T-helper 17 cell (primary cell): ENCODE data around the gene PPP1R37. TPM values are rescaled to one million over a fixed set of nuclear protein-coding genes. Genes with fewer than 3 reads are reported as not detected.
"Not testable (repeated sequence)": the region's sequence is repeated elsewhere in the genome, so short reads cannot be mapped to it uniquely, and the experiment has no call there.

ENCODE experiments used
- ATAC-seq: fragments of 150-1000 bp; cut with Tn5 transposase; 2 replicates; pipeline ENCODE4 v1.10.0; 2021; ENCODE audit warnings: mild to moderate bottlenecking, moderate library complexity
- DNase-seq, 3 donors: peaks; one replicate each; pipeline versions ENCODE4 v3.0.0 to v3.0.0-alpha.2; 2020 to 2021
- H3K9me3 ChIP-seq: one replicate; pipeline ENCODE4 v1.7.0; 2013; ENCODE audit warnings: low read length, mild to moderate bottlenecking; ENCODE audit not compliant: control insufficient read depth, poor library complexity, severe bottlenecking
- H3K27ac Mint-ChIP-seq: one replicate; pipeline ENCODE4 v1.8.0; 2022; ENCODE audit warnings: mild to moderate bottlenecking, moderate library complexity, mixed read lengths
- H3K27me3 Mint-ChIP-seq: one replicate; pipeline ENCODE4 v1.8.0; 2022; ENCODE audit warnings: mixed read lengths
- H3K36me3 Mint-ChIP-seq: one replicate; pipeline ENCODE4 v1.8.0; 2022; ENCODE audit warnings: low read depth, mixed read lengths
- H3K4me1 Mint-ChIP-seq: one replicate; pipeline ENCODE4 v1.8.0; 2022; ENCODE audit warnings: mild to moderate bottlenecking, mixed read lengths
- H3K4me3 Mint-ChIP-seq: one replicate; pipeline ENCODE4 v1.8.0; 2022; ENCODE audit warnings: mild to moderate bottlenecking, moderate library complexity, mixed read lengths
- total RNA-seq, 4 donors: library from RNA in 2 of 4; stranded (reverse) in 2 of 4; gene quantifications; one replicate each; pipeline ENCODE4 v1.2.3 and lab custom pipeline; 2022 to 2026

The PPP1R37 gene
- total RNA-seq, 2 donors from 2014 or later = 15.2 to 20.9 TPM

DNA sequence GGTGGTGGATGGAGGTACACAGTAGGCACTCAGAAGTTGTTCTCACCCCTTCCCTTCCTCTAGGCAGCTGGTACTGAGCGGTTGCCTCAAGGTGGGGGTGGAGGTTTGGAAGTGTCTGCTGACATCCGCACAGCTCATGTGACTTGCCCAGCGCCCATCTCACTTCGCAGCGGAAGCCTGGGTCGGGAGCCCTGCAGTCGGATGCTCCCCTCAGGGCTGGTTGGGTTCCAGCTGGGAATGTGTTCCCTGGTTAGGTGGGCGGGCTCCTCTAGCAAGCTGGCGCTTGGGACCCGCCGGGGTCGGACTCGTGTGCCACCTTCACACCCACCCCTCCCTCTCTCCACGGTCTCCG, 10.2 kb downstream of the PPP1R37 start:
- Mint-ChIP-seq H3K27me3 (no peaks in the 10 kb centered on the region), H3K4me1 (peaks cover 46% of the 10 kb centered on the region), H3K4me3 (peak overlapping the region; percentile 62), H3K27ac (peak overlapping the region; percentile 85), H3K36me3 (no peaks in the 10 kb centered on the region)
- ATAC-seq (peak; percentile 91), DNase-seq (no peak)
- H3K9me3 ChIP-seq = no peaks in the 10 kb centered on the region

DNA sequence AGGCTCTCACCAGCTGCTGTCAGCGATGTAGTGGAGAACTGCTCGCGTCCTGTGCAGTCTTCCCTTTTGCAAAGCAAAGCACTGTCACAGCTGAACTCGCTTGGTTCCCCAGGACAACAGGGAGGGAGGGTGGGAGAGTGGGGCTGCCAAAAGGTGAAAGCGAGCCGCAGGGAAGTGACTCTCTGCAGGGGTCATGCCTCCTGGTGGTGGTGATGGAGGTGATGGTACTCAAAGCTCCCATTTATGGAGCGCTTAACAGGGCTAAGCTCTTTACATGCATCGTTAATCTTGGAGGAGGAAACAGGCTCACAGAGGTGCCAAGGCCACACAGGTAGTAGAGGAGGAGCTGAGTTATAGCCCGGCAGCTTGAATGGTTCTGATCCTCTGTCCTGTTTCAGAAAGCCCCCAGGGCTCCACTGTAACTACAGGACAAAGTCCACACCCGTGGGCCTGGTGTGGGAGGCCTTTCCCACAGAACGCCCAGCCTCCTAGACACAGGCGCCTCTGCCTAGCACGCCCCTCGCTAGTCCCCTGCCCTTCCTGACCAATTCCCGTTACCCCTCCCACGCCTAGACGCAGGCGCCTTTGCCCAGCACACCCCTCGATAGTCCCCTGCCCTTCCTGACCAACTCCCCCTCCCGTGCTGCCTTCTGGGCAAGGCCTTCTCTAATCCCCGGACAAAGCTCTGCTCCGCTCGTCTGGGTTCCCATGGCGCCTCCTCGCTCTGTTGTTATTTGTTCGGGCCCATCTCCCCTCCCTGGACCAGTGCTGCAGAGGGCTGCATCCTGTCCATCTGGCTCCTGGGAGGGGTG, 10.7 kb downstream of the PPP1R37 start:
- Mint-ChIP-seq H3K4me1 (peaks cover 46% of the 10 kb centered on the region), H3K27ac (peak overlapping the region; percentile 85)

DNA sequence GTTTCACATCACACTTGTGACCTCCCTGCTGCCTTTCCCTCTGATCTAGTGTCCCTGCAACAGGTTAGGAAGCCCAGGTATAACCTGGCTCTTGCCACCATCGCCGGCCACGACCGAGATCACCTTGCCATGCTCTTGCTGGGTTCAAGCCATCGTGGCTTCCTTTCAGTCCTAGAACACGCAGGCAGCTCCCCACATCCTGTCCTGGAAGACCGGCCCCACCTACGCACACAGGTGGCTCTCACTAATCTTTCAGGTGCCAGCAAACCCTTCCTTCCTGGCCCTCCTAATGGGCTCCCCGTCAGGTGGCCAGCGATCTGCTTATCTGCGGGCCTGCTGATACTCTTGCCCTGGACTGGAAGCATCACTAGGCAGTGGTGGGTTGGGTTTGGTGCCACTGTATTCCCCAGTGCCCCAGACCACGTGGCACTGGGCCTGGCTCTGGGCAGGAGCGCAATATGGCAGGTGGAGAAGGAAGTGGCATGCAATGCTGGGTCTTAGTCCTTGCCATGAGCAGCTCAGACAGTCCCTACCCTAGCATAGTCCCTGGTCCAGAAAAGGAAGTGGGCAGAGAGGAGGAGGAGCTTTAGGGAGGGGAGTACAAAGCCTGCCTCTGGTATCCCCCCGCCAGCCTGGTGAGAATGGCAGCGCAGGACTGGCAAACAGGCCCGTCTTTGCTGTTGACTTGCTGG, 11.8 kb downstream of the PPP1R37 start:
- no peaks in the 10 kb centered on the region for H3K9me3 ChIP-seq
- H3K4me3 Mint-ChIP-seq = peak overlapping the region; percentile 88
- DNase-seq (no peak), ATAC-seq (no peak)
- peaks cover 40% of the 10 kb centered on the region for H3K4me1 Mint-ChIP-seq
- peak overlapping the region; percentile 94 for H3K27ac Mint-ChIP-seq
- no peaks in the 10 kb centered on the region for H3K36me3 Mint-ChIP-seq
- H3K27me3 Mint-ChIP-seq = no peaks in the 10 kb centered on the region

More for the DNA sequence above, 10.7 kb downstream of the PPP1R37 start:
- DNase-seq (no peak), ATAC-seq (peak; percentile 52)
- Mint-ChIP-seq H3K4me3 (peak overlapping the region; percentile 88), H3K36me3 (no peaks in the 10 kb centered on the region), H3K27me3 (no peaks in the 10 kb centered on the region)
- no peaks in the 10 kb centered on the region for H3K9me3 ChIP-seq

DNA sequence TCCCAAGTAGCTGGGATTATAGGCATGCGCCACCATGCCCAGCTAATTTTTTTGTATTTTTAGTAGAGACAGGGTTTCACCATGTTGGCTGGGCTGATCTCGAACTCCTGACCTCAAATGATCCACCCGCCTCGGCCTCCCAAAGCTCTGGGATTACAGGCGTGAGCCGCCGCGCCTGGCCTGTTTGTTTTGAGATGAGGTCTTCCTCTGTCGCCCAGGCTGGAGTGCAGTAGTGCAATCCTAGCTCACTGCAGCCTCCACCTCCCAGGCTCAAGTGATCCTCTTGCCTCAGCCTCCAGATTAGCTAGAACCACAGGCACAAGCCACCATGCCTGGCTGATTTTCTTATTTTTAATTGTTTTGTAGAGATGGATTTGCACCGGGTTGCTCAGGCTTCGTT, 13.4 kb downstream of the PPP1R37 start:
- Mint-ChIP-seq H3K27ac (peak overlapping the region; percentile 94), H3K4me1 (peaks cover 36% of the 10 kb centered on the region)
- H3K9me3 ChIP-seq, ATAC-seq, H3K4me3 Mint-ChIP-seq, H3K27me3 Mint-ChIP-seq, H3K36me3 Mint-ChIP-seq, DNase-seq: not testable (repeated sequence)

DNA sequence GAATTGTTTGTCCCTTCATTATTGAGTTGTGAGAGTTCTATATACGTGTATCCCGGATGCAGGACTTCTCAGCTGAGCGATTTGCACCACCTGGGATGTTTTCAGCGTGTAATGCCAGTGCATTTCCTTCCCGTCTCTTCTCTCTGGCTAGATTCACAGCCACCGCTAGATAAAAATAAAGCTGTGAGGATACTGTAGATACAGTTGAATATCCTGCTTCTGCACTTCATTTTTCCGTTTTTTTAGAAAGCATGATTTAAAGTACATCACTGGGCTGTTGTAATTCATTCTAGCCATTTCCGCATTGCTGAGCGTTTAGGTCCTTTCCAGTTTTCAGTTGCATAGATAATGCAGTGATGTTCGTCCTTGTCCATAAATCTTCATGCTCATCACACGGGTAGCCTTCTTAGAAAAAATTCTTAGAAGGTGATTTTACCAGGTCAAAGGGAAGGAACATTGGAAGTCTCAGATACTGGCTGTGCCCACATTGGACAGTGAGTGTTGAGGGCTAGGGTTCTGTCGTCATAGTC, 14.7 kb downstream of the PPP1R37 start:
- H3K4me1 Mint-ChIP-seq = peaks cover 30% of the 10 kb centered on the region
- no peaks in the 10 kb centered on the region for H3K36me3 Mint-ChIP-seq
- H3K9me3 ChIP-seq = no peaks in the 10 kb centered on the region
- DNase-seq = no peak
- H3K27ac Mint-ChIP-seq = no peak overlapping the region
- ATAC-seq = no peak
- H3K4me3 Mint-ChIP-seq = no peak overlapping the region
- no peaks in the 10 kb centered on the region for H3K27me3 Mint-ChIP-seq

DNA sequence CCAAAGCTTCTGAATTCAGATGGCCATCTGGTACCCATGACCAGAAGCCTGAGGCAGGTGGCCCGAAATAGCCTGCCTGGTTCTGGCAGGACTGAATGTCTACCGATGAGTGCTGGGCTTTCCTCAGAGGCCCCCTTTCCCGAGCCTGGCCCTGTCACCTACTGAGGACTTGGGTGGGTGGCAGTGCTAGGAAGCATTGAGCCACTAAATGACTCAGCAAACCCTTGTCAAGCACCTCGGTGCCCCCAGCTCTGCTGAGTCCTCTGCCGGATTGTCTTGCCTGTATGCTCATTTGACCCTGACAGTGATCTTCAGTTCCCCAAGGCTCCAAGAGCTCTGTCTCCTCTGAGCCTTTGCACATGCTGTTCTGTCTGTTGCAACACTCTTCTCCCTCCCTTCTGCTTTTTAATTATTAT, 17.9 kb downstream of the PPP1R37 start:
- ATAC-seq (no peak), DNase-seq (no peak)
- Mint-ChIP-seq H3K36me3 (no peaks in the 10 kb centered on the region), H3K27ac (no peak overlapping the region), H3K27me3 (no peaks in the 10 kb centered on the region), H3K4me3 (no peak overlapping the region), H3K4me1 (peaks cover 13% of the 10 kb centered on the region)
- no peaks in the 10 kb centered on the region for H3K9me3 ChIP-seq

DNA sequence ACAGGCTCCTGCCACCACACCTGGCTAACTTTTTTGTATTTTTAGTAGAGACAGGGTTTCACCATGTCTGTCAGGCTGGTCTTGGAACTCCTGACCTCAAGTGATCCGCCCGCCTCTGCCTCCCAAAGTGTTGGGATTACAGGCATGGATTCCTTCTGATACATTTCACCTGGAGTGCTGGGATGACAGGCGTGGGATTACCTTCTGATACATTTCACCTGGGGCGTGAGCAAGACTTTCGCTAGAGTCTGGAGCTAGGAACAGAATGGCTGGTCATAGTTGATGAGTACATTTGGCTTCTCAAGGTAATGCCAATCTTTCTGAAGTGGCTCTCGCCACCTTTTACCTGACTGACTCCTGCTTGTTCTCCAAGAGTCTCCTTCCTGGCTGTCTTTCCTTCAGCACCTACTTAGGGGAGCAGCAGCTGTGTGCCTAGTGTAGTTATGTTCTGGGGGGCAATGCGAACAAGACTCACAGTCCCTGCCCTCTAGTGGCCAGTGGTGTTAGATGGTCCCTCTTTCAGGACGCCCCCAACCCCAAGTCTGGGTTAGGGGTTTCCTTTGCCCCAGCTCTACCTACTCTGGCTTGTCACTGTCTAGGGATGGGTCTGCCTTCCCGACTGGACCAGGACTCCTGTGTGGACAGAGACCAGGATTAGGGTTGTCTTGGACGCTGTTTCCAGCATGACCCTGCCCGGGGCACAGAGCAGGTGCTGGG, 19.3 kb downstream of the PPP1R37 start:
- H3K9me3 ChIP-seq = no peaks in the 10 kb centered on the region
- no peak for ATAC-seq
- H3K27me3 Mint-ChIP-seq = no peaks in the 10 kb centered on the region
- H3K4me1 Mint-ChIP-seq = peaks cover 23% of the 10 kb centered on the region
- no peak overlapping the region for H3K27ac Mint-ChIP-seq
- DNase-seq = no peak
- H3K4me3 Mint-ChIP-seq = no peak overlapping the region
- H3K36me3 Mint-ChIP-seq = no peaks in the 10 kb centered on the region

DNA sequence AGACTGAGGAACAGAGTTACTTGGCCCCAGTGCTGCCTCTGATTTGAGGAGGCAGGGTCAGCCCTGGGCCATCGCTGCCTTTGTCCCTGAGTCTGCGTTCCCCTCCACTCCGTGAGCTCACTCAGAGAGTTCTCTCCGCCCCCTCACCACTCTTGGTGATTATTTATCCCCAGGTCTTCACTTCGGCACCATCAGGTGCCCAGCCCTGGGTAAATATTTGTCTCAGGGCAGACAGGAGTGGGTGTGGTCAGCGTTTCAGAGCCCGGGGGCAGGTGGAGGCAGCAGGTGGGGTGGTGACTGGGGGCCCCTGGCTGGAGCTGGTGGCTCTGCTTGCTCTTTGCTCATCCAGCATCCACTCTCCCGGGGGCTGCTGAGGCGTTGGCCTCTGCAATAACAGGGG, 20.6 kb downstream of the PPP1R37 start:
- H3K27me3 Mint-ChIP-seq = no peaks in the 10 kb centered on the region
- H3K4me3 Mint-ChIP-seq = no peak overlapping the region
- H3K9me3 ChIP-seq = no peaks in the 10 kb centered on the region
- no peaks in the 10 kb centered on the region for H3K36me3 Mint-ChIP-seq
- H3K27ac Mint-ChIP-seq = no peak overlapping the region
- H3K4me1 Mint-ChIP-seq = peaks cover 29% of the 10 kb centered on the region
- ATAC-seq (no peak), DNase-seq (no peak)

DNA sequence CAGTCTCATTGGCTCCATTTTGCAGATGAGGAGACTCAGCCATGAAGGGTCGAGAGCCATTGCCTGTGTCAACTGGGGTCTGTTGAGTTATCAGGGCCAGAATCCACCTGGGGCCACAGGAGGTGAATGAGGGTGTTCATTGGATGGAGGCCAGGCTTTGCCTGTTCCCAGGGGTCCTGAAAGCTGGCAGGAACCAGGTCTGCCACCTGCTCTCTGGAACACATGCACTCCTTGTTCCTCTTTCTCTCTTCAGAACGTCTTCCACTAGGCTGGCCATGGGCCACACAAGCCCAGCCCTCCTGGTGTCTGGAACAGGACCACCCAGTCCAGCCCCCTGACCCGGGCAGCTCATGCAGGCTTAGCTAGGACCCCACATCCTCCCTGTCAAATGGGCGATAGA, 21.1 kb downstream of the PPP1R37 start:
- no peaks in the 10 kb centered on the region for H3K9me3 ChIP-seq
- H3K4me1 Mint-ChIP-seq = peaks cover 29% of the 10 kb centered on the region
- DNase-seq = no peak
- H3K27me3 Mint-ChIP-seq = no peaks in the 10 kb centered on the region
- H3K4me3 Mint-ChIP-seq = no peak overlapping the region
- no peak for ATAC-seq
- no peaks in the 10 kb centered on the region for H3K36me3 Mint-ChIP-seq
- no peak overlapping the region for H3K27ac Mint-ChIP-seq

DNA sequence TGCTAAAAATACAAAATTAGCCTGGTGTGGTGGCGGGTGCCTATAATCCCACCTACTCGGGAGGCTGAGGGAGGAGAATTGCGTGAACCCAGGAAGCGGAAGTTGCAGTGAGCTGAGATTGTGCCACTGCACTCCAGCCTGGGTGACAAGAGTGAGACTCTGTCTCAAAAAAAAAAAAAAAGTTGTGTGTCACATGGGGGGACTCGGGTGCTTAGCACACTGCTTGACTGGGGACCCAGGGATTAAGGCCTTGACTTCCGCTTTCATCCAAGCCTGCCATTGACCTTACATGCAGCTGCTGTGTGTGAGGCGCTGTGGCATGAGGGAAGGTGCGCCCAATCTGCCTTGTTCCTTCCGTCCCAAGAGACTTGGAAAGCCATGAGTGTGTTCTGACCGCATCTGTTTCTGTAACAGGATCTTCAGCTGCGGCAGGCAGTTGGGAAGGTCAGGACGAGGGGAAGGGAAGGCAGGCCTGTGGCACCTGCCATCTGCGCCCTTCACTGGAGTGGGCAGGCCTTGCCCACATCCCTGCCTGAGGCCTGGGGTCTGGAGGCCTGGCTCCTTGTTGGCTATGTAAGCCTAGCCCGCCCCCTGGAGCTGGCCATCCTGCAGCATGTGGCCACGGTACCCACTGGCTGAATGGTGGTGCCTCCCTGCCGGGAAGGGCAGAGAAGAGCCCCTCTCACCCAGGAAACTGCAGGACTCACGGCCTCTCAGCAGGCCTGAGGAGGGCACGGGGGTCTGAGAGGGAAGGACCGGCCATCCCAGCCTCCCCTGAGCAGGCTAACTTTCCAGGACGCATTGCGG, 23.0 kb downstream of the PPP1R37 start:
- Mint-ChIP-seq H3K4me3 (peak overlapping the region; percentile 21), H3K36me3 (no peaks in the 10 kb centered on the region), H3K27ac (peak overlapping the region; percentile 89), H3K27me3 (no peaks in the 10 kb centered on the region), H3K4me1 (peaks cover 35% of the 10 kb centered on the region)
- no peak for ATAC-seq
- no peak for DNase-seq
- no peaks in the 10 kb centered on the region for H3K9me3 ChIP-seq

DNA sequence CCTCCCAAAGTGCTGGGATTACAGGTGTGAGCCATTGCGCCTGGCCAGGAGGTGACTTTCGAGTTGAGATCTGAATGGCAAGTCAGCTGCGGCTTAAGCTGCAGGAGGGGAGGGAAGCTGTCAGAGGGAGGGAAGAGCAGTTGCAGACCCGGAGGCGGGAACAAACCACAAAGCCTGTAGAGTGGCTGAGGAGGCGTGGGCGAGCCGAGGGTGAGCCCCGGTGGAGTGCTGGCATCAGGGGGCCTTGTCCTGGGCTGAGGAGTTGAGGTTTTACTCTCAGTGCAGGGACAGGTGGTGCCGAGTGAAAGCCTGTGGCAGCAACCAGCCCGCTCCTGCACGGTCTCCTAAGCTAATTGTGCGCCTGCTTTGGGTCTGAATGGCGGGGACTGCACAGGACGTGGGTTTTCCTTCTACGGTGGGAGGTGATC, 24.2 kb downstream of the PPP1R37 start:
- H3K9me3 ChIP-seq = no peaks in the 10 kb centered on the region
- peak overlapping the region; percentile 89 for H3K27ac Mint-ChIP-seq
- H3K4me1 Mint-ChIP-seq = peaks cover 43% of the 10 kb centered on the region
- H3K27me3 Mint-ChIP-seq = no peaks in the 10 kb centered on the region
- peak; percentile 68 for ATAC-seq
- H3K36me3 Mint-ChIP-seq = no peaks in the 10 kb centered on the region
- DNase-seq = no peak
- H3K4me3 Mint-ChIP-seq = peak overlapping the region; percentile 85

DNA sequence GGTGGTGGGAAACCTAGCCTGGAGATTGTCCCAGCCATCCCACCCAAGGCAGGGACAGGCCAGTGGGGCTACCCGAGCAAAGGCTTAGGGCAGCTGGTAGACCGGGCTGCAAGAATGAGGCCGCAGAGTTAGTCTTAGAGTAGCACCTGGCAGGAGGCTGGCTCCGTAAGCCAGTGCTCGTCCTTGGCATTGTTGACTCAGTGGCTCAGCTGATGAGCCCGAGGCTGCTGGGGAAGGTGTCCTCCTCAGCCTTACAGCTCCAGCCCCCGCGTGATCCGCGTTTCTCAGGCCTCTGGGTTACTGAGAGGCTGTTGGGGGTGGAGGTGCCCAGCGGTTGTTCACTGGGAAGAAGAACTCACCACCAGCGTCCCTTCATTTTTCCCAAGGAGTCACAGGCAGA, 24.7 kb downstream of the PPP1R37 start:
- no peaks in the 10 kb centered on the region for H3K27me3 Mint-ChIP-seq
- H3K9me3 ChIP-seq = no peaks in the 10 kb centered on the region
- peak overlapping the region; percentile 89 for H3K27ac Mint-ChIP-seq
- H3K36me3 Mint-ChIP-seq = no peaks in the 10 kb centered on the region
- peak overlapping the region; percentile 49 for H3K4me3 Mint-ChIP-seq
- no peak for DNase-seq
- ATAC-seq = no peak
- peaks cover 46% of the 10 kb centered on the region for H3K4me1 Mint-ChIP-seq
